Naive B cell (primary cell): ENCODE results near the gene ALX1. TPM values are rescaled to one million over a fixed set of nuclear protein-coding genes. Genes with fewer than 3 reads are reported as not detected.

Source experiments
- ATAC-seq, 2 donors: fragments of 150-1000 bp; cut with Tn5 transposase; 2 replicates each; pipeline ENCODE4 v1.10.0; 2021; ENCODE audit warnings: low read depth in 2 of 2, mild to moderate bottlenecking in 2 of 2, moderate library complexity in 2 of 2
- DNase-seq: peaks from one replicate; pipeline ENCODE4 v3.0.0; 2022
- H3K27ac Mint-ChIP-seq, 6 donors: one replicate each; pipeline ENCODE4 v1.8.0; 2020 to 2022; ENCODE audit warnings: mild to moderate bottlenecking in 6 of 6, mixed read lengths in 6 of 6, moderate library complexity in 5 of 6, inconsistent platforms in 2 of 6
- H3K27me3 Mint-ChIP-seq, 3 donors: one replicate each; pipeline ENCODE4 v1.8.0; 2021 to 2022; ENCODE audit warnings: mixed read lengths in 3 of 3, mild to moderate bottlenecking in 1 of 3
- H3K36me3 Mint-ChIP-seq, 2 donors: one replicate each; pipeline ENCODE4 v1.8.0; 2020 to 2022; ENCODE audit warnings: mixed read lengths in 2 of 2, inconsistent platforms in 1 of 2, mild to moderate bottlenecking in 1 of 2
- H3K4me1 Mint-ChIP-seq, 3 donors: one replicate each; pipeline ENCODE4 v1.8.0; 2020 to 2022; ENCODE audit warnings: mixed read lengths in 3 of 3, inconsistent platforms in 1 of 3, mild to moderate bottlenecking in 1 of 3, moderate library complexity in 1 of 3
- H3K4me3 Mint-ChIP-seq, 8 donors: one replicate each; pipeline ENCODE4 v1.8.0; 2020 to 2022; ENCODE audit warnings: mild to moderate bottlenecking in 8 of 8, mixed read lengths in 8 of 8, moderate library complexity in 8 of 8, inconsistent platforms in 2 of 8
- H3K9me3 Mint-ChIP-seq, 7 donors: one replicate each; pipeline ENCODE4 v1.8.0; 2020 to 2022; ENCODE audit warnings: mixed read lengths in 7 of 7, mild to moderate bottlenecking in 5 of 7, inconsistent platforms in 2 of 7, moderate library complexity in 1 of 7
- polyA plus RNA-seq, 6 donors: library from polyadenylated mRNA; unstranded; fragments of 300-500 nt; fragmentation: Illumina TruSeq; gene quantifications; one replicate each; pipeline ENCODE4 v1.2.3, GENCODE V29; 2021; ENCODE audit warnings: low read depth in 6 of 6

The ALX1 gene
- polyA plus RNA-seq, 6 donors from 2014 or later: not detected

DNA sequence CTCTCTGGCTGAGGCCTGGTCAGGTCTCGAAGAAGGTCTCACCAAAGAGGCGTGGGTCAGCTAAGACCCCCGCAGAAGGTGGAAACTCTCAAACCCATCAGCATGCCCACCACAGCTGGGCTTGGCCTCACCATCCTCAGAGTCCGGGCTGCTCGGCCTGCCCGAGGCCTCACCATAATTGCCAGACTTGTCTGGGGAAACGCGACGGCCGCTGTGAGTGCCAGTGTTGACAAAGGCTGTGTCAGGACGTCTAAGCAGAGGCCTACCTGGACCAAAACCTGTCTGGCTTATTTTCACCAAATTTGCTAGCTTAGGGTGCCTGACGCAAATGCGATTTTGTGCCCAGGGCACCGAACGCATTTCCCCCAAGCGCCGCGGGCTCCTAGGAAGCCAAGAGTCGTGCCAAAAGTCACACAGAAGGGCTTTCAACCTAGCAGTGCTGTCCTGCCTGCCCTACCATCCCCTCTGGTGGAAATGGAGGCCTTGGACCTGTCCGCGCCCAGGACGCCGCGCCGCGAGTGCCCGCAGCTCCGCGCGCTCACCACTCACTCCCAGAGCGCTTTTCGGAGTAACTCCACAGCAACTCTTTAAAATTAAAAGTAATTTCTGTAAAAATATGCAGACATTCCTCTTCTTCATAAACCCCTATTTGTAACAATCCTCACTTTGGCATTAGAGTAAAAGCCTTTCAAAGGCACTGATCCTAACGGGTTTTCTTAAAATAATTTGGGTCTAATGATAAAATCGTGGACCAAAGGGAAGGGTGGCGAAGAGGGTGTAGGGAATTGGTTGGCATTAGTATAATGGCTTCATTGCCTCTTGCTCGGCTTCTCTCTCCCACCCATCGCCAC, 1.2 kb upstream of the ALX1 start:
- no peak overlapping the region for H3K27ac Mint-ChIP-seq
- ATAC-seq: no peak
- H3K4me3 Mint-ChIP-seq: peak overlapping the region in 1 of 8 donors; percentile 40
- no peak for DNase-seq
- H3K36me3 Mint-ChIP-seq: no peaks in the 10 kb centered on the region
- H3K9me3 Mint-ChIP-seq: peaks cover 0 to 8% (median 1%) of the 10 kb centered on the region in 7 donors
- H3K27me3 Mint-ChIP-seq: peaks cover 55 to 78% (median 72%) of the 10 kb centered on the region in 3 donors
- H3K4me1 Mint-ChIP-seq: peaks cover 0 to 14% (median 3%) of the 10 kb centered on the region in 3 donors

GRCh38 chr12:85279449-85280164, 413 bp upstream of the ALX1 start:
- Mint-ChIP-seq H3K36me3 (no peaks in the 10 kb centered on the region), H3K4me3 (peak overlapping the region in 1 of 8 donors; percentile 84), H3K9me3 (peaks cover 0 to 6% (median 0%) of the 10 kb centered on the region in 7 donors), H3K4me1 (peaks cover 0 to 14% (median 3%) of the 10 kb centered on the region in 3 donors), H3K27me3 (peaks cover 49 to 72% (median 66%) of the 10 kb centered on the region in 3 donors), H3K27ac (no peak overlapping the region)
- no peak for DNase-seq
- no peak for ATAC-seq

GRCh38 chr12:85280984-85281630, 1.1 kb downstream of the ALX1 start:
- Mint-ChIP-seq H3K27me3 (peaks cover 45 to 62% (median 57%) of the 10 kb centered on the region in 3 donors), H3K4me1 (peaks cover 0 to 14% (median 3%) of the 10 kb centered on the region in 3 donors), H3K9me3 (peaks cover 0 to 6% (median 0%) of the 10 kb centered on the region in 7 donors), H3K36me3 (no peaks in the 10 kb centered on the region), H3K4me3 (peak overlapping the region in 5 of 8 donors; percentile 27 to 84 (median 64)), H3K27ac (peak overlapping the region in 1 of 6 donors; percentile 23)
- DNase-seq: no peak
- no peak for ATAC-seq

DNA sequence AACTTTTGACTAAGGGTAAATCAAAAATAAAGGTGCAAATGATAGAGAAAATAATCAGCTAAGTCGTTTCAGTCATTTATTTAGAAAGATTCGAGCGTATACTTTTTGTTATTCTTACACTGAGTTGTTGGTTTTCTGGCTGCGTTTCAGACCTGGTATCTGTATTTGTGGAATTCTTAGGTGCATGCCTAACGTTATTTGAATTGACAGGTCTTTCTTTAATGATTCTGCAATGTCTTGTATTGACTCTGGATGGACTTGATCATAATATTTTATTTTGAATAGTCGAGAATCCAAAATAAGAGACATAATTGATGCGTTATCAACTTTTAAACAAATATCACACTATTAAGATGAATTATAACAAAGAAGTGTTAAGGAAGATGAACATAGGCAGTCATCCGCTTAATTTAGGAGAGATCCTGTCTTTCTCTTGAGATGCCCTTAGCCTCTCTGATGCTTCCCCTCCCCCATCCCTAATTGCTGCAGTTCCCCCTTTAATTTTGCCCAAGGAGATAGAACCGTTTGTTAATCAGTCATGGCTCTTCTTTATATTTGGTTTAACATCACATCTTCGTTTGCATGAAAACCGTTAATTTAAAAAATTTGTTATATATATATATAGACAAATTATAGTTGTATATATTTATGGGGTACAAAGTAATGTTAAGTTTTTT, 1.8 kb downstream of the ALX1 start:
- H3K27me3 Mint-ChIP-seq: peaks cover 39 to 56% (median 51%) of the 10 kb centered on the region in 3 donors
- H3K27ac Mint-ChIP-seq: no peak overlapping the region
- H3K9me3 Mint-ChIP-seq: peaks cover 0 to 6% (median 0%) of the 10 kb centered on the region in 7 donors
- H3K4me1 Mint-ChIP-seq: peaks cover 0 to 14% (median 3%) of the 10 kb centered on the region in 3 donors
- ATAC-seq (no peak), DNase-seq (no peak)
- H3K4me3 Mint-ChIP-seq: no peak overlapping the region
- H3K36me3 Mint-ChIP-seq: no peaks in the 10 kb centered on the region

DNA sequence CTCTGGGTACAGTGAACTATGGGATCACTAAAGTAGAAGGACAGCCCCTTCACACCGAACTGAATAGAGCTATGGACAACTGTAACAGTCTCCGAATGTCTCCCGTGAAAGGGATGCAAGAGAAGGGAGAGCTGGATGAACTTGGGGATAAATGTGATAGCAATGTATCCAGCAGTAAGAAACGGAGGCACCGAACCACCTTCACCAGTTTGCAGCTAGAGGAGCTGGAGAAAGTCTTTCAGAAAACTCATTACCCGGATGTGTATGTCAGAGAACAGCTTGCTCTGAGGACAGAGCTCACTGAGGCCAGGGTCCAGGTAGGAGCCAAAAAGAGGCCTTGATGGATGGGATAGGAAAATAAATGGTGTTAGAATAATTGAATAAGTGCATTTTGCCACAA, 3.5 kb downstream of the ALX1 start:
- Mint-ChIP-seq H3K9me3 (peaks cover 0 to 6% (median 0%) of the 10 kb centered on the region in 7 donors), H3K4me3 (no peak overlapping the region), H3K27ac (no peak overlapping the region), H3K27me3 (peaks cover 31 to 44% (median 33%) of the 10 kb centered on the region in 3 donors), H3K4me1 (peaks cover 0 to 14% (median 3%) of the 10 kb centered on the region in 3 donors), H3K36me3 (no peaks in the 10 kb centered on the region)
- ATAC-seq (no peak), DNase-seq (no peak)

DNA sequence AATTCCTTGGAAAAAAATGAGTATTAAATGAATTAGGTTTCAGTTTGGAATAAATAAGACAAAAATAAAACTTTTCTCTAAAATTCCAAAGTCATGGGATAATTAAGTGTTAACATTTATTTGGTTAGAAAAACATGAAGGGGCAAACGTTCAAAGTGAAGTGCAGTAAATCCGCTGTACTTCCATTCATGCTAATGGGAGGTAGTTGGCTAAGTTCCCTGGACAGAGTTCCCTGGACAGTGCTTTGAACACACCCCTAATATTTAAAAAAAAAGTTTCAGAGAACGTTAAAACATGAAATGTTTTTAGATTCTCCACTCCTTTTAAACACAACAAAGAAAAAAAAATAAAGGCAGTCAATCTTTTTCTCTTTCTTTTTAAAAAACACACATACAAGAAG, 16.3 kb downstream of the ALX1 start:
- Mint-ChIP-seq H3K4me1 (peaks cover 0 to 2% (median 0%) of the 10 kb centered on the region in 3 donors), H3K36me3 (no peaks in the 10 kb centered on the region), H3K9me3 (peaks cover 0 to 4% (median 0%) of the 10 kb centered on the region in 7 donors), H3K27me3 (no peaks in the 10 kb centered on the region), H3K4me3 (no peak overlapping the region), H3K27ac (no peak overlapping the region)
- ATAC-seq (no peak), DNase-seq (no peak)

GRCh38 chr12:85299053-85299452, 19.0 kb downstream of the ALX1 start:
- Mint-ChIP-seq H3K4me1 (peaks cover 0 to 2% (median 0%) of the 10 kb centered on the region in 3 donors), H3K36me3 (no peaks in the 10 kb centered on the region), H3K9me3 (peaks cover 0 to 4% (median 0%) of the 10 kb centered on the region in 7 donors), H3K27ac (no peak overlapping the region), H3K27me3 (no peaks in the 10 kb centered on the region), H3K4me3 (no peak overlapping the region)
- DNase-seq: no peak
- ATAC-seq: no peak

GRCh38 chr12:85301051-85301450, 21.0 kb downstream of the ALX1 start:
- ATAC-seq: no peak
- no peaks in the 10 kb centered on the region for H3K27me3 Mint-ChIP-seq
- no peak overlapping the region for H3K4me3 Mint-ChIP-seq

DNA sequence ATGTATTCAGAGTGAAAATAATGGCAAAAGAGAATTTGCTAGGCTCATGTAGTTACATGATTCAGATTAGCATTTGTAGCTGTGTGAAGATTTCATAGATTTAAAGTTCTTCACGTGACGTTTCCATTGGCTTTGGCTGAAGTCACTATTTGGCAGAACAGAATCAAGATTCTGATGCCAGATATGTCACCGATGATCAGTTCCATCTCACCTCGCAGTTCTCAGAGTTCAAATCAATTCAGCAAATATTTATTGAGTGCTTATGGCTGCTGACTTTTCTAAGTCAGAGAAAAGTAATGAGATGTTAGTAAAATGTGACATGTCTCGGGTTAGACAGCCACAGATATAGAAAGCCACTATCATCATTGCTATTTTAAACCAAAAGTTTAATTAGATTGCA, 28.4 kb downstream of the ALX1 start:
- no peak for DNase-seq
- Mint-ChIP-seq H3K27me3 (no peaks in the 10 kb centered on the region), H3K4me1 (no peaks in the 10 kb centered on the region), H3K4me3 (no peak overlapping the region), H3K36me3 (no peaks in the 10 kb centered on the region), H3K27ac (no peak overlapping the region), H3K9me3 (no peaks in the 10 kb centered on the region)
- no peak for ATAC-seq

More at GRCh38 chr12:85301051-85301450, 21.0 kb downstream of the ALX1 start:
- Mint-ChIP-seq H3K36me3 (no peaks in the 10 kb centered on the region), H3K4me1 (peaks cover 0 to 2% (median 0%) of the 10 kb centered on the region in 3 donors), H3K9me3 (peaks cover 0 to 4% (median 0%) of the 10 kb centered on the region in 7 donors), H3K27ac (no peak overlapping the region)
- DNase-seq: no peak

DNA sequence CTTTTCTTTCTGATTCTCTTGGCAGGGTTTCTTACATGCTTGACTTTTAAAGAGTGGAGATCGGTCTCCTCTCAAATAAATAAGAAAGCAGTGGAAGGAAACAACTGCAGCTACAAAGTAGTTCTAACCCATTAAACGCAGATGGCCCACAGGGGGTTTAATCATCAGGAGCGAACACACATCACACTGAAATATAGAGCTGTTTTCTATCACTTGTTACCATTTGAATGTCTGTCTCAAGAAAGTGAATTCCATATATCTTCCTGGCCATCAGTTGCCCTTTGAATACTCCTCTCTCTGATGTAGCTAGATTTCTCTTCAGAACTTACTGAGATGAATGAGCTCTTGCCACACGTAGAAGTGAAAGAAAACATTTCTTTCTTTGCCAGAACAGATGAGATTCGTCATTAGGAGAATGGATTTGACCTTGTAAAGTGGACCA, 29.1 kb downstream of the ALX1 start:
- H3K27ac Mint-ChIP-seq: no peak overlapping the region
- H3K4me3 Mint-ChIP-seq: no peak overlapping the region
- ATAC-seq (no peak), DNase-seq (no peak)
- no peaks in the 10 kb centered on the region for H3K36me3 Mint-ChIP-seq
- no peaks in the 10 kb centered on the region for H3K27me3 Mint-ChIP-seq
- peaks cover 0 to 2% (median 0%) of the 10 kb centered on the region in 7 donors for H3K9me3 Mint-ChIP-seq
- no peaks in the 10 kb centered on the region for H3K4me1 Mint-ChIP-seq

DNA sequence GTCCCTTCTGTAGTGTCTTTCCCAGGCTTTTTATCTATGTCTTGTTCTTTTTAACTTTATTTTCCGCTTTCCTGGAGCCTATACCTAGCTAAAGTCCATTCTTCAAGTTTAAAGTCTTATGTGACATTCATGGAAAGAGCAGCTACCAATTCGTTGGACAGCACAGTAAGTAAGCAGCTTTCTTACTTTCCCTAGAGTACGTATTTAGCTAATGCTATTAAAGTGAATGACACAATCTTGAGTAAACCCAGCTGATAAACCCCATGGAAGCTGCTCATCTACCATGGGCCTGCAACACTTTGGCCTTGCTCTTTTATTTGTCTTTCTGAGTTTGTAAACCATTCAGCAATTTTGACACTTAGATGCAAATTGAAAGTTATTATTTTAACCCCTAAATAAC, 30.0 kb downstream of the ALX1 start:
- Mint-ChIP-seq H3K9me3 (peaks cover 0 to 2% (median 0%) of the 10 kb centered on the region in 7 donors), H3K27me3 (no peaks in the 10 kb centered on the region), H3K4me3 (no peak overlapping the region), H3K27ac (no peak overlapping the region), H3K36me3 (no peaks in the 10 kb centered on the region), H3K4me1 (no peaks in the 10 kb centered on the region)
- no peak for ATAC-seq
- no peak for DNase-seq

- H3K36me3 Mint-ChIP-seq: no peaks in the 10 kb centered on the region
- H3K9me3 Mint-ChIP-seq: peaks cover 0 to 2% (median 0%) of the 10 kb centered on the region in 7 donors
- no peak overlapping the region for H3K27ac Mint-ChIP-seq
Observed at GRCh38 chr12:85310456-85311076, 30.5 kb downstream of the ALX1 start.

More at GRCh38 chr12:85310456-85311076, 30.5 kb downstream of the ALX1 start:
- Mint-ChIP-seq H3K27me3 (no peaks in the 10 kb centered on the region), H3K4me1 (no peaks in the 10 kb centered on the region), H3K4me3 (no peak overlapping the region)
- DNase-seq (no peak), ATAC-seq (no peak)
